Medulla oblongata (tissue), 1 donor: ENCODE data around the gene CBX1.
"Not testable (repeated sequence)": the region's sequence is repeated elsewhere in the genome, so short reads cannot be mapped to it uniquely, and the experiment has no call there.

Experiments used
- DNase-seq: peaks from one replicate; pipeline ENCODE4 v3.0.0-alpha.2; 2015; ENCODE audit errors: extremely low spot score

Gene CBX1

DNA sequence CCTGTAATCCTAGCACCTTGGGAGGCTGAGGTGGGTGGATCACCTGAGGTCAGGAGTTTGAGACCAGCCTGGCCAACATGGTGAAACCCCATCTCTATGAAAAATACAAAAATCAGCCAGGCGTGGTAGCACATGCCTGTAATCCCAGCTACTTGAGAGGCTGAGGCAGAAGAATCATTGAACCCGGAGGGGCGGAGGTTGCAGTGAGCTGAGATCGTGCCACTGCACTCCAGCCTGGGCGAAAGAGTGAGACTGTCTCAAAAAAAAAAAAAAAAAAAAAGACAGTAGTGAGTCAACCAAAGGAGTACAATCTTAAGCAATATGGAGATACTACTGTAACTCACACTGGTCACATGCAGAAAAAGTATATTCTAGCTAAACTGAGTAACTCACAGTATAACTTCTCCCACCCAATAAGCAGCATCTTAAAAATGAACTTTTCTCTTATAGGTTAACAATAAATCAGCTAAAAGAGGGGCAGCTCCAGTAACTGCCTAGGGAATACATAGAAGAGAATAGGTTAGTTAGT, 27.6 kb downstream of the CBX1 start:
- DNase-seq: not testable (repeated sequence)

GRCh38 chr17:48072811-48073210, 28.5 kb downstream of the CBX1 start:
- DNase-seq: not testable (repeated sequence)

DNA sequence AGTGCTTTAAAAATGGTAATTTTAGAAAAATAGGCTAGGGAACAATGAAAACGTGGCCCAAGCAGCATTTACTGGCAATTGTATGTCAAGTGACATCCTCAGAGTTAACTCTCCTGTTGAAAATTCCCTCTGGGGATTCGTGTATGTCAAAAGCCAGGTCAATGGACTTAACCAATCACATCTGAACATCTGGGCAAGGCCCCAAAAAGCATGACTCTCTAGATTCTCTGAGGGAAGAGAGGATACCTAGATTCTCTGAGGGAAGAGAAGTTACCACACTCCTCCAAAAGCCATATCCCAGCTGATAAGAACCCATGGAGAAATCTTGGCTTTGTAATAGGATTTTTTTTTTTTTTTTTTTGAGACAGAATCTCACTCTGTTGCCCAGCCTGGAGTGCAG, 29.6 kb downstream of the CBX1 start:
- no peak for DNase-seq

GRCh38 chr17:48070195-48070594, 31.1 kb downstream of the CBX1 start:
- DNase-seq: peak; percentile 41

GRCh38 chr17:48068491-48068961, 32.8 kb downstream of the CBX1 start:
- DNase-seq: no peak

DNA sequence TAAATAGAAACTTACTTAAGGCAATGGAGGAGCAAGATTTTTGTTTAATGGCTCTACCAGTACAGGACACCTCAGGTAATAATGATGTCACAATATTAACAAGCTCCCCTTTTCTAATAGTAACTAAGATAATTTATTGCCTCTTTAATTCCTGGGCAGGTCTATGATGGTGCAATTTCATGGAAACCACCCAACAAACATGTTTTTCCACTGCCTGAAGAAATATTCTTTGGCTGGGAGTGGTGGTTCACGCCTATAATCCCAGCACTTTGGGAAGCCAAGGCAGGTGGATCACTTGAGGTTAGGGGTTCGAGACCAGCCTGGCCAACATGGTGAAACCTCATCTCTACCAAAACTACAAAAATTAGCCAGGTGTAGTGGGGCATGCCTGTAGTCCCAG, 33.5 kb downstream of the CBX1 start:
- DNase-seq: not testable (repeated sequence)

GRCh38 chr17:48067245-48067644, 34.0 kb downstream of the CBX1 start:
- DNase-seq: no peak

GRCh38 chr17:48066656-48067055, 34.6 kb downstream of the CBX1 start:
- DNase-seq: no peak

- no peak for DNase-seq
Observed at GRCh38 chr17:48066192-48066591, 35.1 kb downstream of the CBX1 start.

- DNase-seq: no peak
Observed at GRCh38 chr17:48064638-48065037, 36.6 kb downstream of the CBX1 start.

DNA sequence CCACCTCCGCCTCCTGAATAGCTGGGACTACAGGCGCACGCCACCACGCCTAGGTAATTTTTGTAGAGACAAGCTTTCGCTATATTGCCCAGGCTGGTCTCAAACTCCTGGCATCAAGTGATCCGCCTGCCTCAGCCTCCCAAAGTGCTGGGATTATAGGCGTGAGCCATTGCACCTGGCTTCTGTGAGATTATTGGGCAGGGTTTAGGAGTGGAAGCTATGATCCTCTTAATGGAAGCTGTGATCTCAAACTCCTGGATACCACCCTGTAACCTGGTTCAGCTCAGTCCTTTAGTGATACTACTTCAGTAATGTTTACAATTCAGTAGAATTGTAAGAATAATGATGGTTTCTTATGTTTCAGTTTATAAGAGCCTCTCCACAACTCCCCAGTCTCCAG, 39.0 kb downstream of the CBX1 start:
- DNase-seq: no peak

- DNase-seq: no peak
Observed at GRCh38 chr17:48060249-48060648, 41.0 kb downstream of the CBX1 start.

- DNase-seq: no peak
Observed at GRCh38 chr17:48059125-48059668, 42.1 kb downstream of the CBX1 start.

GRCh38 chr17:48058393-48059124, 42.7 kb downstream of the CBX1 start:
- no peak for DNase-seq

DNA sequence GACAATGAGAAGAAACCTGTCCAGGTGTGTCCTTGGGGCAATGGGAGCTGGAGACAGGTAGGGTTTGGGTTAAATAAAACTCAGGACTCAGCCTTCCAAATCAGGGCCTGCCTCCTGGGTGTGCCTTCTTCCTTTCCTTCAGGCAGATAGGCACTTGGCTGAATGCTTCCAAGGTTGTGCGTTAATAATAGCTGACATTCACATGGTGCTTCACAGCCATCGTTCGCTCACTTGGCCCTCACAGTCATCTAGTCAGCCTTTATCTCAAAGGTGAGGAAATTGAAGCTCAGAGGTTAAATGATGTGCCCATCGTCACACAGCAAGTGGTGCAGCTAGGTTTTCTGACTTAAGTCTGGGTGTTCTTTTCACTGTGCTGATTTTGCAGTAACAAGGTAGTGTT, 43.7 kb downstream of the CBX1 start:
- DNase-seq: no peak

GRCh38 chr17:48056879-48057278, 44.4 kb downstream of the CBX1 start:
- DNase-seq: no peak

GRCh38 chr17:48056246-48056745, 45.0 kb downstream of the CBX1 start:
- DNase-seq: no peak

GRCh38 chr17:48055531-48056245, 45.6 kb downstream of the CBX1 start:
- DNase-seq: no peak

- DNase-seq: peak; percentile 76
Observed at GRCh38 chr17:48054238-48055185, 46.8 kb downstream of the CBX1 start.

- no peak for DNase-seq
Observed at GRCh38 chr17:48053758-48054237, 47.5 kb downstream of the CBX1 start.
